ENCODE data around the gene BDP1. TPM values are rescaled to one million over a fixed set of nuclear protein-coding genes. Genes with fewer than 3 reads are reported as not detected.
"Not testable (repeated sequence)": the region's sequence is repeated elsewhere in the genome, so short reads cannot be mapped to it uniquely, and the experiment has no call there.

Gene BDP1
- total RNA-seq, 1 donor from 2014 or later, result 20.5 TPM

GRCh38 chr5:71591100-71591499, 135.6 kb downstream of the BDP1 start:
- TF ChIP-seq, protein P1, sequence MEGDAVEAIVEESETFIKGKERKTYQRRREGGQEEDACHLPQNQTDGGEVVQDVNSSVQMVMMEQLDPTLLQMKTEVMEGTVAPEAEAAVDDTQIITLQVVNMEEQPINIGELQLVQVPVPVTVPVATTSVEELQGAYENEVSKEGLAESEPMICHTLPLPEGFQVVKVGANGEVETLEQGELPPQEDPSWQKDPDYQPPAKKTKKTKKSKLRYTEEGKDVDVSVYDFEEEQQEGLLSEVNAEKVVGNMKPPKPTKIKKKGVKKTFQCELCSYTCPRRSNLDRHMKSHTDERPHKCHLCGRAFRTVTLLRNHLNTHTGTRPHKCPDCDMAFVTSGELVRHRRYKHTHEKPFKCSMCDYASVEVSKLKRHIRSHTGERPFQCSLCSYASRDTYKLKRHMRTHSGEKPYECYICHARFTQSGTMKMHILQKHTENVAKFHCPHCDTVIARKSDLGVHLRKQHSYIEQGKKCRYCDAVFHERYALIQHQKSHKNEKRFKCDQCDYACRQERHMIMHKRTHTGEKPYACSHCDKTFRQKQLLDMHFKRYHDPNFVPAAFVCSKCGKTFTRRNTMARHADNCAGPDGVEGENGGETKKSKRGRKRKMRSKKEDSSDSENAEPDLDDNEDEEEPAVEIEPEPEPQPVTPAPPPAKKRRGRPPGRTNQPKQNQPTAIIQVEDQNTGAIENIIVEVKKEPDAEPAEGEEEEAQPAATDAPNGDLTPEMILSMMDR (conservative IDR thresholded peaks at IDR 0.05; ENCODE audit: low read depth, low read length), result no peak
- H3K4me3 ChIP-seq (ENCODE audit: low read depth, low read length), result no peak overlapping the region
- no peak for DNase-seq (ENCODE audit: low read depth)

- TF ChIP-seq, protein P1 (conservative IDR thresholded peaks at IDR 0.05; ENCODE audit: low read depth, low read length), result no peak
- no peak for DNase-seq (ENCODE audit: low read depth)
- no peak overlapping the region for H3K4me3 ChIP-seq (ENCODE audit: low read depth, low read length)
Observed at GRCh38 chr5:71596169-71596568, 140.7 kb downstream of the BDP1 start.

- DNase-seq (ENCODE audit: low read depth), result no peak
- H3K4me3 ChIP-seq (ENCODE audit: low read depth, low read length), result no peak overlapping the region
- TF ChIP-seq, protein P1 (conservative IDR thresholded peaks at IDR 0.05; ENCODE audit: low read depth, low read length), result no peak
Observed at GRCh38 chr5:71597001-71597400, 141.6 kb downstream of the BDP1 start.

- H3K4me3 ChIP-seq (ENCODE audit: low read depth, low read length), result no peak overlapping the region
- DNase-seq (ENCODE audit: low read depth), result no peak
Observed at GRCh38 chr5:71600783-71601182, 145.3 kb downstream of the BDP1 start.

DNA sequence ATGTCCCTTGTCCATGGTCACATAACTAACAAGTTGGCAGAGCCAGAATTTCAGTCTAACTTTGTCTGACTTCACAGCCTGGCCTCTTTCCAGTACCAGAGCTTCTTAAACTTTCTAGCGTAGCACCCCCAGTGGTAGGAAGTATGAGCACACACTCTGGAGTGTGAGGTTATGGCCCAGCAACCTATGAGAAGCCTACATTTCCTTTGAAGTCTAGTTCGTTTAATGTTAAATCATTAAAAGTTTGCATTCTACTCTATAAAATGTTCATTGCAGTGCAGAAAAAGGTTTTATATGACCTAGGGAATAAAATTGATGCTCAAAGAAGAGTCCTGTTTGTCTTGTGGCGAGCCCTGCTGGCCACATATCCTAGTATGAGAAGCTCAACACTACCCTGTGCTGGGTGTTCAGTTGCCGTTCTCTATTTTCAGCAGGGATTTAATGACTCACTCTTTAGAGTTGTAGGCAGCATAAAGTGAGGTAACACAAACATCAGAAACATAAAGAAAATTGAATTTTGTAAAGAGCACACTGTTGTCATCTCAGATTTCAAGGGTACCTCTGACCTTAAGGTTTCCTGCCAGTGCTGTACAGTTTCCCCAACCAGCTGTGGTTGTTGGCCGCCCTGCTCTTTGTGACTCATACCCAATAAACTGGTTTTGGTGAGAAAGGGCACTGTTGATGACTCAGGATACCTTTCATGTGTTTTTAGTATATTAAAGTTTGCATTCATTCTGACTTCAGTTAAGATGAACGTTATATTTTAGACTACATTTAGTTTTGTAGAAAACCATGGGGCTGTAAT, 146.0 kb downstream of the BDP1 start:
- H3K4me3 ChIP-seq (ENCODE audit: low read depth, low read length), result no peak overlapping the region
- TF ChIP-seq, protein P1 (conservative IDR thresholded peaks at IDR 0.05; ENCODE audit: low read depth, low read length), result peak; percentile 80
- DNase-seq (ENCODE audit: low read depth), result peak; percentile 47

More at GRCh38 chr5:71600783-71601182, 145.3 kb downstream of the BDP1 start:
- TF ChIP-seq, protein P1 (conservative IDR thresholded peaks at IDR 0.05; ENCODE audit: low read depth, low read length), result no peak

- H3K4me3 ChIP-seq (ENCODE audit: low read depth, low read length); DNase-seq (ENCODE audit: low read depth): not testable (repeated sequence)
Observed at GRCh38 chr5:71609916-71610315, 154.5 kb downstream of the BDP1 start.

DNA sequence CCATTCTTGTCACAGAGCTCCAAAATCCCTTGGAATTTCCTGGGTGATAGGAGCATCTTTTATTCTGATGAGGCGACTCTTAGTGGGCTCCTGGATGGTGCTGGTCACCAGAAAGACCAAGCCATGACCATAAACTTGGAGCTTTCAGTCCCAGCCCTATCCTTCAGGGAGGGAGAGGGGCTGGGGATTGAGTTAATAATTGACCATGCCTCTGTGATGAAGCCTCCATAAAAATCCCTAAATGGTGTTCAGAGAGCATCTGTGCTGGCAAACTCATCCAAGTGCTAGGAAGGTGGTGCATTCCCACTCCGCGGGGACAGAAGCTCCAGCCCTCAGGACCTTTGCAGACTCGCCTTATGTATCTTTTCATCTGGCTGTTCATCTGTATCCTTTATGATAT, 160.4 kb downstream of the BDP1 start:
- DNase-seq (ENCODE audit: low read depth), result no peak
- TF ChIP-seq, protein P1 (conservative IDR thresholded peaks at IDR 0.05; ENCODE audit: low read depth, low read length), result no peak
- no peak overlapping the region for H3K4me3 ChIP-seq (ENCODE audit: low read depth, low read length)

Other genes with a start within 250 kb of the BDP1 start
- gene MCCC2, start 131.7 kb downstream of the BDP1 start, total RNA-seq, result 25.3 and 38.6 TPM in 2 replicates